GM18526 (cell line): ENCODE results near the gene GCK.

Experiments used
- POLR2A ChIP-seq: IDR thresholded peaks from 3 replicates; pipeline ENCODE4 v1.6.1; 2011; ENCODE audit not compliant: insufficient read length; ENCODE audit errors: extremely low read depth

Gene GCK

DNA sequence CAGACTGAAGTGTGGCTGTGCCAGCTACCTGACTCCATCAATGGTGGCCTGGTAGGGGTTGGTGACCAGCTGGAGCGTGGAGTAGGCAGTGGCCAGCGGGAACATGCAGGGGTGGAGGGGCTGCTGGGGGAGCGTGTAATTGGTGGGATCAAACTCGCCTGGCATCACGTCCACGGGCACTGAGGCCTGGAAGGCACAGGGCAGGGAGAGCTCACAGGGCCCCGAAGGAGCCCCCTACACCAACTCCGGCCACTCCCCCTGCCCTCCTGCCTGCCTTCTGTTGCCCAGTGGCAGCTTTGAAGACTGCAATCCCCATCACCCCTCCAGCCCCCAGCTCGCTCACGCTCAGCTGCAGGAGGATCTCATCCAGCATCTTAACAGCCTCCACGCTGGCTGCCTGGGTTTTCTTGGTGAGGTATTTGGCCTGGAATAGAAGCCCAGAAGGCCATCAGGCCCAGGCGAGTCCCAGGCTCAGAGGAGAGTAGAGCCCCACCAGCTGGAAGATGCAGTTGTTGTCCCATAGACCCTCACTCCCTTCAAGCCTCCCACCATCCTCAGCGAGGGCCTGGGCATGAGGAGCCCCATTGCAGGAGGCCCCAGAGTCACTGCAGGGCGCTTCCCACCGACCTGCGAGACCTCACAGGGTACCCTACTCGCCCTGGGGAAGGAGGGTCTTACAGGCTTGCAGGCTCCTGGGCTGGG, 73.0 kb downstream of the GCK start:
- TF ChIP-seq POLR2A, result no peak

GRCh38 chr7:44114586-44115310, 74.5 kb downstream of the GCK start:
- TF ChIP-seq POLR2A, result no peak

DNA sequence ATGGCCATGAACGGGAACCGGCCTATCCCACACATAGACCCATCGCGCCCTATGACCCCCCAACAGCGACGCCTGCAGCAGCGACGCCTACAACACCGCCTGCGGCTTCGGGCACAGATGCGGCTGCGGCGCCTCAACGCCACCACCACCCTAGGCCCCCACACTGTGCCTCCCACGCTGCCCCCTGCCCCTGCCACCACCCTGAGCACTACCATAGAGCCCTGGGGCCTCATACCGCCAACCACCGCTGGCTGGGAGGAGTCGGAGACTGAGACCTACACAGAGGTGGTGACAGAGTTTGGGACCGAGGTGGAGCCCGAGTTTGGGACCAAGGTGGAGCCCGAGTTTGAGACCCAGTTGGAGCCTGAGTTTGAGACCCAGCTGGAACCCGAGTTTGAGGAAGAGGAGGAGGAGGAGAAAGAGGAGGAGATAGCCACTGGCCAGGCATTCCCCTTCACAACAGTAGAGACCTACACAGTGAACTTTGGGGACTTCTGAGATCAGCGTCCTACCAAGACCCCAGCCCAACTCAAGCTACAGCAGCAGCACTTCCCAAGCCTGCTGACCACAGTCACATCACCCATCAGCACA, 75.4 kb downstream of the GCK start:
- no peak for TF ChIP-seq POLR2A

- no peak for TF ChIP-seq POLR2A
Observed at GRCh38 chr7:44112997-44113763, 76.1 kb downstream of the GCK start.

- no peak for TF ChIP-seq POLR2A
Observed at GRCh38 chr7:44112231-44112996, 76.8 kb downstream of the GCK start.

DNA sequence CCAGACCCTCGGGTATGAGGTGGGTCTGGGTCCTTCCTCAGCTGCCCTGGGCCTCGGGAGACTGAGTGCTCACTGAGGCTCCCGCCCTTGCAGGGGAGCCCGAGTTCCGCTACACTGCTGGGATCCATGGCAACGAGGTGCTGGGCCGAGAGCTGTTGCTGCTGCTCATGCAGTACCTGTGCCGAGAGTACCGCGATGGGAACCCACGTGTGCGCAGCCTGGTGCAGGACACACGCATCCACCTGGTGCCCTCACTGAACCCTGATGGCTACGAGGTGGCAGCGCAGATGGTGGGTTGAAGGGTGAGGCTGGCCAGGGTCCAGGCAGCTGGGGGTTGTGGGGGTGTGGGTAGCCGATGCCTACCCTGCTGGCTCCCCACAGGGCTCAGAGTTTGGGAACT, 77.5 kb downstream of the GCK start:
- no peak for TF ChIP-seq POLR2A

- no peak for TF ChIP-seq POLR2A
Observed at GRCh38 chr7:44110719-44111635, 78.3 kb downstream of the GCK start.

GRCh38 chr7:44109991-44110390, 79.2 kb downstream of the GCK start:
- TF ChIP-seq POLR2A, result no peak

GRCh38 chr7:44108768-44109750, 80.2 kb downstream of the GCK start:
- TF ChIP-seq POLR2A, result no peak

GRCh38 chr7:44107961-44108767, 81.1 kb downstream of the GCK start:
- no peak for TF ChIP-seq POLR2A

DNA sequence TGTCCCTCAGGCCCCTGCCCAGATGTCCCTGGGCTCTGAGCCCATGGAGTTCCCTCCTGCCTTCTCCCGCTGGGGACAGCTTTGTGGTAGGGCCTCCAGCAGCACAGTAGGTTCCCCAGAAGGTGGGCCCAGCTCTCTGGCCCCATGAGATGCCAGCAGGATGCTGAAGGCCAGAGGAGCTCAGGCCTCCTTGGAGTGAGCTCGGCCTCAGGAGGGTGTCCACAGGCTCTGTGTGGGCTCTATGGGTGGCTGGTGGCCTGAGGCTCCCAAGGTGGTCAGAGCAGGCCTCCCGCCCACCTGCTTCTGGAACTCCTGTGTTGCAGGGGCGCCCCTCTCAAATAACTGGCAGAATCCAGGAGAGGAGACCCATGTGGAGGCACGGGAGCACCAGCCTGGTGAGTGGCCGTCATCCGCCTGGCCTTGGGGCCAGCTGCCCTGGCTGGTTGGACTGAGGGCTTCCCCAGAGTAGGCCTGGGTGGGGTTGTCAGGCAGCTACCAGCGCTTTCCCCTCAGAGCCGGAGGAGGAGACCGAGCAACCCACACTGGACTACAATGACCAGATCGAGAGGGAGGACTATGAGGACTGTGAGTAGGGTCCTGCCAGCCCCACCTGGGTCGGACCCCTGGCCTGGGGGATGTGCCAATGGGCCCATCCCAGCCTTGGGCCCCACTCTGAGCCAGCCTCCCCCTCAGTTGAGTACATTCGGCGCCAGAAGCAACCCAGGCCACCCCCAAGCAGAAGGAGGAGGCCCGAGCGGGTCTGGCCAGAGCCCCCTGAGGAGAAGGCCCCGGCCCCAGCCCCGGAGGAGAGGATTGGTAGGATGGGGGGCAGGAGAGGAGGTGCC, 81.9 kb downstream of the GCK start:
- no peak for TF ChIP-seq POLR2A
